Heart left ventricle (tissue), 16 donors: ENCODE measurements around the gene GLB1L2. TPM values are rescaled to one million over a fixed set of nuclear protein-coding genes. Genes with fewer than 3 reads are reported as not detected.

Experiments used
- ATAC-seq, 4 donors: fragments of 200-7000 bp; cut with Tn5 transposase; one replicate each; pipeline ENCODE4 v1.9.1; 2020 to 2022; ENCODE audit warnings: moderate library complexity in 4 of 4, mild to moderate bottlenecking in 3 of 4, moderate number of reproducible peaks in 1 of 4
- DNase-seq, 5 donors: peaks; one replicate each; pipeline ENCODE4 v3.0.0-alpha.2; 2020
- H3K27ac ChIP-seq, 12 donors: fragments of 200-600 bp; sonication (generic) in 4 of 12; one replicate each; pipeline versions ENCODE4 v1.5.0 to v1.8.0; 2016 to 2022; ENCODE audit warnings: mild to moderate bottlenecking in 2 of 12
- H3K27me3 ChIP-seq, 9 donors: fragments of 200-600 bp; sonication (generic) in 2 of 9; one replicate each; pipeline versions ENCODE4 v1.5.1 to v1.8.0; 2016 to 2022; ENCODE audit warnings: mild to moderate bottlenecking in 3 of 9
- H3K36me3 ChIP-seq, 9 donors: fragments of 200-600 bp; sonication (generic) in 2 of 9; one replicate each; pipeline versions ENCODE4 v1.5.0 to v1.8.0; 2018 to 2022; ENCODE audit warnings: mild to moderate bottlenecking in 2 of 9
- H3K4me1 ChIP-seq, 12 donors: fragments of 200-600 bp; sonication (generic) in 4 of 12; one replicate each; pipeline versions ENCODE4 v1.5.0 to v1.8.0; 2016 to 2022; ENCODE audit warnings: mild to moderate bottlenecking in 3 of 12
- H3K4me3 ChIP-seq, 12 donors: fragments of 200-600 bp; sonication (generic) in 4 of 12; one replicate each; pipeline versions ENCODE4 v1.5.0 to v1.8.0; 2017 to 2022; ENCODE audit warnings: mild to moderate bottlenecking in 9 of 12, moderate library complexity in 4 of 12
- H3K9me3 ChIP-seq, 12 donors: fragments of 200-600 bp; sonication (generic) in 4 of 12; one replicate each; pipeline versions ENCODE4 v1.5.0 to v1.8.0; 2016 to 2022; ENCODE audit warnings: mild to moderate bottlenecking in 1 of 12
- CTCF ChIP-seq, 12 donors: fragments of 200-600 bp; sonication (generic) in 4 of 12; IDR thresholded peaks; one replicate each; pipeline versions ENCODE4 v1.5.0 to v1.8.0; 2018 to 2022; ENCODE audit warnings: antibody characterized with exemption in 12 of 12, mild to moderate bottlenecking in 5 of 12
- POLR2A ChIP-seq, 2 donors: fragments of 450-650 bp; IDR thresholded peaks; one replicate each; pipeline ENCODE4 v1.6.1; 2017; ENCODE audit warnings: antibody characterized with exemption in 2 of 2, mild to moderate bottlenecking in 2 of 2, moderate library complexity in 2 of 2
- WGBS, 4 donors: extraction: QIAGEN DNeasy Blood & Tissue Kit in 2 of 4; methylation state at CpG; one replicate each; pipeline versions ENCODE4 v1.1.5 to v1.1.7; 2013 to 2018; 5-methylcytosine and 5-hydroxymethylcytosine counted together
- intact Hi-C, 10 donors: fragments of 100-400 bp; cut with DNase I; formaldehyde crosslinking; loops; one replicate each; pipeline versions ENCODE4 v1.11.1 to v1.14.2; 2022
- polyA plus RNA-seq, 2 donors: library from polyadenylated mRNA; stranded (reverse); fragments of 200-250 nt; gene quantifications; one replicate each; pipeline ENCODE4 v1.2.3, GENCODE V29; 2013
- total RNA-seq, 9 donors: library from RNA; depleted of rRNA in 2 of 9; stranded (reverse); fragments of >200 nt in 2 of 9; fragmentation: NEBNext Ultra II Directional in 3 of 9; extraction: Animal tissue kit (Norgen Biotek cat#: 25700) in 3 of 9; gene quantifications; one replicate each; pipeline versions ENCODE4 v1.1.0 to v1.2.4, GENCODE V29; 2016 to 2023
- donor health status: ischemic (EF 13 %, LVEDD 7.1; RV severe dilation, severe dysfunction).
- donor health status: healthy with polysubstance abuse.
- donor health status: DM: no; HTN: yes; CAD: no.
- donor health status: DM: no; HTN: no; CAD: no.
- donor health status: ischemic (EF 25% LVEDD 6.9; RV normal size, moderate dysfunction).
- donor health status: ischemic (EF 25% LVEDD 5.7; RV mildly dilated, moderate dysfunction).
- donor health status: healthy.
- donor health status: DM: yes; HTN: yes; CAD: no.
- donor health status: ischemic (EF 35%, LVEDD 5.7; RV mildly dilated, moderate dysfunction).
- donor health status: nonischemic (EF 11% LVEDD 7.7; RV severe dilation, severe dysfunction).
- donor health status: DM: yes; HTN: yes; CAD: no.
- donor health status: PGD.
- donor health status: ischemic (EF 29% LVEDD 5.4; RV normal size, mild dysfunction).
- donor health status: nonischemic (EF 23%, LVEDD 6.1; RV moderate dilation, normal function).

The GLB1L2 gene
- total and polyA plus RNA-seq, 11 donors: 0.15 to 1.3 (median 0.37) TPM; not detected in 2

GRCh38 chr11:134402910-134403309 lies 71.1 kb downstream of the GLB1L2 start:
- Histone ChIP-seq H3K4me3 (no peak overlapping the region), H3K4me1 (no peaks in the 10 kb centered on the region), H3K27me3 (peaks cover 0 to 58% (median 11%) of the 10 kb centered on the region in 9 donors), H3K27ac (no peak overlapping the region), H3K36me3 (no peaks in the 10 kb centered on the region), H3K9me3 (peaks cover 0 to 3% (median 0%) of the 10 kb centered on the region in 12 donors)
- intact Hi-C loops: no loop called here
- TF ChIP-seq POLR2A (IDR thresholded peaks at IDR 0.05): no peak
- DNase-seq: no peak
- 76 to 88% (median 84%) methylated on average over 6 to 12 of the region's 12 CpGs for WGBS, 4 donors
- no peak for ATAC-seq

GRCh38 chr11:134404575-134405341 lies 73.0 kb downstream of the GLB1L2 start:
- Histone ChIP-seq H3K4me3 (no peak overlapping the region), H3K36me3 (no peaks in the 10 kb centered on the region), H3K27ac (no peak overlapping the region), H3K27me3 (peaks cover 0 to 59% (median 19%) of the 10 kb centered on the region in 9 donors), H3K9me3 (peaks cover 0 to 3% (median 0%) of the 10 kb centered on the region in 12 donors), H3K4me1 (no peaks in the 10 kb centered on the region)
- 85 to 87% (median 85%) methylated on average over 29 to 30 of the region's 30 CpGs for WGBS, 4 donors
- ATAC-seq (no peak), DNase-seq (no peak)
- TF ChIP-seq POLR2A (IDR thresholded peaks at IDR 0.05) (no peak), CTCF (IDR thresholded peaks at IDR 0.05) (no peak)
- intact Hi-C loops: no loop called here

DNA sequence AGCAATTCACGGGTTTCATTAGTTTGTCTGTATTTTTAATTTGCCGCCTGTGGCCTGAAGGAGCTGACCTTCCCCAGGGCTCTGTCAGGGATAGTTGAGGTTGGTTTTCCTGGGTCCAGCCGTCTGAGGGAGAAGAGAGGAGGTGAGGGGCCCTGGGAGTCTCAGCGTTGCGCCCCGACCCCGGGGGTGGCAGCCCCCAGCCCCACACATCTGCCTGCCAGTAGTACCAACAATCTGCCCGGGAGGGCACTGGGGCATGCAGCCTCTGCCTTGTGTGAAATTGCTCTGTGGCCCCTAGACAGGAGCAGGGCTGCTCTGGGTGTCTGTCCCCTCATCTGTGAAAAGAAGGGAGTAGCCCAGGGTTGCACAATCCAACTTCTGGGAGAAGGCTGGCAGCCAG lies 73.6 kb downstream of the GLB1L2 start:
- intact Hi-C loops: no loop called here
- TF ChIP-seq CTCF (IDR thresholded peaks at IDR 0.05) (no peak), POLR2A (IDR thresholded peaks at IDR 0.05) (no peak)
- no peak overlapping the region for H3K4me3 ChIP-seq
- H3K27me3 ChIP-seq: peaks cover 0 to 61% (median 26%) of the 10 kb centered on the region in 9 donors
- 78 to 86% (median 79%) methylated on average over 7 to 8 of the region's 8 CpGs for WGBS, 4 donors
- no peak overlapping the region for H3K27ac ChIP-seq
- H3K9me3 ChIP-seq: peaks cover 0 to 3% (median 0%) of the 10 kb centered on the region in 12 donors
- ATAC-seq (no peak), DNase-seq (no peak)
- H3K4me1 ChIP-seq: no peaks in the 10 kb centered on the region
- H3K36me3 ChIP-seq: no peaks in the 10 kb centered on the region

DNA sequence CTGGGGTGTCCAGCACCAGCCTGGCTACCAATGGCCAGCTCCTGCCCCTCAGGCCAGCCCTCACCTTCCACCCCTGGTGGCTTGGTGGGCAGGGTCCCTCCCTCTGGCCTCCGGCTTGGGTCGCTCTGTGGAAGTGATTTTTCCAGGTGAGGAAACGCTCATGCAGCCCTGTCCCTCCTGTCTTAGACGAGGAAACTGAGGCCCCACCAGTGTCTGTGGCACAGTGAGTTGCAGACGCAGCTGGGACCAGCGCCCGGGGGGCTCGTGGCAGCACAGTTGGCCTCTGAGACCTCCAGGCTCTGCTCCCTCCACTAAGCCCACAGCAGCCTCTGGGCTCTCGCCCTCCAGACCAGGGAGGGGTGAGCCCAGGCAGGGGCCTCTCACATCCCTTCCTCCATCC lies 74.1 kb downstream of the GLB1L2 start:
- Histone ChIP-seq H3K4me1 (peaks cover 0 to 1% (median 0%) of the 10 kb centered on the region in 12 donors), H3K9me3 (peaks cover 0 to 2% (median 0%) of the 10 kb centered on the region in 12 donors), H3K4me3 (no peak overlapping the region), H3K27ac (no peak overlapping the region), H3K36me3 (no peaks in the 10 kb centered on the region), H3K27me3 (peaks cover 0 to 64% (median 29%) of the 10 kb centered on the region in 9 donors)
- DNase-seq: no peak
- WGBS, 4 donors: 62 to 74% (median 64%) methylated on average over 2 to 9 of the region's 9 CpGs
- intact Hi-C loops: no loop called here
- no peak for ATAC-seq
- no peak for TF ChIP-seq POLR2A (IDR thresholded peaks at IDR 0.05)
- no peak for TF ChIP-seq CTCF (IDR thresholded peaks at IDR 0.05)
